H1 (cell line): Measurements from ENCODE around the gene MYBPH. TPM values are rescaled to one million over a fixed set of nuclear protein-coding genes. Genes with fewer than 3 reads are reported as not detected.

Experiments used
- USF2 ChIP-seq: IDR thresholded peaks from 2 replicates; pipeline ENCODE4 v1.6.1; 2011; ENCODE audit warnings: low read length, improper control_type of control experiment
- polyA plus RNA-seq, 7 experiments: library from polyadenylated mRNA; depleted of rRNA in 3 of 7; stranded (reverse) in 5 of 7; unstranded in 2 of 7; fragments of >200 nt in 5 of 7; fragments of 200-250 nt in 2 of 7; gene quantifications; 1 replicate in 5 of 7; 2 replicates in 1 of 7; 4 replicates in 1 of 7; pipeline versions ENCODE4 v1.2.1 to v1.2.3, GENCODE V29; 2011 to 2013; ENCODE audit warnings: missing spikeins in 2 of 7, mixed read lengths in 2 of 7
- total RNA-seq: library from RNA; stranded (reverse); fragmentation: NEBNext Ultra II Directional; extraction: Animal tissue kit (Norgen Biotek cat#: 25700); gene quantifications from 2 replicates; pipeline ENCODE4 v1.2.1, GENCODE V29; 2021

The MYBPH gene
- total and polyA plus RNA-seq, 2 of the 8 experiments (the other 6 are each of a cell fraction or from before 2014, with no cell fraction given), result not detected

GRCh38 chr1:203210988-203211387 lies 35.4 kb upstream of the MYBPH start (continued):
- TF ChIP-seq USF2, result no peak
